Measurements from ENCODE around the gene CD22.

Gene CD22

DNA sequence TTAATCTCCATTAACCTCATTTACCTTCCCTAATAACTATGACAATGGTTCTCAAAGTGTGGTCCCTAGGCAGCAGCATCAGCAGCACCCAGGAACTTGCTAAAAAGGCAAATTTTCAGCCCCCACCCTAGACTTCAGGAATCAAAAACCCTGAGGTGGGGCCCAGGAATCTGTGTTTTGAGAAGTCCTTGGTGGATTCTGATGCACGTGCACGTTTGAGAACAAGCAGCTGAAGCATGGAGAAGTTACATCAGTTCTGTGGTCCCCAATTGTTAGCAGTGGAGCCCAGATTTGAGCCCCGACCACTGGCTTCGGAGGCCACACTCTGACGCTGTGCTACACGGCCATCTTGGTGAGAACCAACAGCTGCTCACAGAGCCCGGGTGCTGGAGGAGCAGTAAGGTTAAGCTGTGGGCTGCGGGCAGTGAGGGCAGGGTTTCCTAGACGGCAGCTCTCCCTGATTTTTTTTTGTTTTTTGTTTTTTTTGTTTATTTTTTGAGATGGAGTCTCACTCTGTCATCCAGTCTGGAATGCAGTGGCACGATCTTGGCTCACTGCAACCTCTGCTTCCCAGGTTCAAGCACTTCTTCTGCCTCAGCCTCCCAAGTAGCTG is 14.0 kb upstream of the CD22 start:
- peaks cover 3 to 10% of the 10 kb centered on the region in 2 experiments for H3K4me1 ChIP-seq (ENCODE audit: control insufficient read depth in 1 of 2, insufficient read depth in 2 of 2, low read length in 2 of 2)
- H4K8ac ChIP-seq (ENCODE audit: low read depth, low read length) = no peak overlapping the region
- H2BK120ac ChIP-seq (ENCODE audit: insufficient read depth, low read length, poor library complexity) = no peak overlapping the region
- no peak overlapping the region for H2AK5ac ChIP-seq (ENCODE audit: low read length)
- H3K18ac ChIP-seq (ENCODE audit: low read length) = no peak overlapping the region
- no peak overlapping the region for H3K23ac ChIP-seq (ENCODE audit: low read length)
- no CpG with 5 or more reads among the region's 10 CpGs for WGBS (ENCODE audit: extremely low coverage, insufficient coverage, insufficient read length)
- H3K14ac ChIP-seq (ENCODE audit: low read length) = no peak overlapping the region
- no peak overlapping the region for H3K4me2 ChIP-seq (ENCODE audit: low read length)
- no peaks in the 10 kb centered on the region for H3K9me3 ChIP-seq (ENCODE audit: insufficient read depth, low read depth, low read length)
- no peak overlapping the region for H4K12ac ChIP-seq (ENCODE audit: low read depth, low read length)
- H2BK5ac ChIP-seq (ENCODE audit: low read depth, low read length, poor library complexity) = no peak overlapping the region
- H3K79me1 ChIP-seq (ENCODE audit: low read length) = no peaks in the 10 kb centered on the region
- no peak overlapping the region for H3K4me3 ChIP-seq (ENCODE audit: low read depth, low read length)
- no peak overlapping the region for H4K91ac ChIP-seq (ENCODE audit: low read depth, low read length)
- no peak overlapping the region for H3K4ac ChIP-seq (ENCODE audit: low read depth, low read length)
- no peak overlapping the region for H2AFZ ChIP-seq (ENCODE audit: insufficient read depth, low read length, poor library complexity)
- H3K9ac ChIP-seq (ENCODE audit: low read length) = no peak overlapping the region
- H2BK12ac ChIP-seq (ENCODE audit: low read length) = no peak overlapping the region
- H3K27me3 ChIP-seq (ENCODE audit: insufficient read depth, low read length) = no peaks in the 10 kb centered on the region
- H3K36me3 ChIP-seq (ENCODE audit: control insufficient read depth in 1 of 2, insufficient read depth in 2 of 2, low read length in 2 of 2) = no peaks in the 10 kb centered on the region
- DNase-seq = peak; percentile 68 to 85
- H3K27ac ChIP-seq (ENCODE audit: low read depth, low read length) = no peak overlapping the region
- H3K79me2 ChIP-seq (ENCODE audit: control insufficient read depth, insufficient read depth, low read length, poor library complexity) = no peaks in the 10 kb centered on the region

DNA sequence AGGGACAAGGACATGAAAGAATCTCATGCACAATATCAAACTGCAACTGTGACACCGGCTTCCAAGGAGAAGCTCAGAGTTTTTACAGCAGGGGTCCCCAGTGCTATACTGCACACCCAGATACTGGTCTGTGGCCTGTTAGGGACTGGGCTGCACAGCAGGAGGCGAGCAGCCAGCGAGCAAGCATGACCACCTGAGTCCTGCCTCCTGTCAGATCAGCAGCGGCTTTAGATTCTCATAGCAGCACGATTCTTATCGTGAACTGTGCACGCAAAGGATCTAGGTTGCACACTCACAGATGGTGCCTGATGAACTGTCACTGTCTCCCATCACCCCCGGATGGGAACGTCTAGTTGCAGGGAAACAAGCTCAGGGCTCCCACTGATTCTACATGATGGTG is 13.1 kb upstream of the CD22 start:
- Histone ChIP-seq H3K79me1 (ENCODE audit: low read length) (no peaks in the 10 kb centered on the region), H3K4me3 (ENCODE audit: low read depth, low read length) (no peak overlapping the region), H2BK120ac (ENCODE audit: insufficient read depth, low read length, poor library complexity) (no peak overlapping the region), H2BK5ac (ENCODE audit: low read depth, low read length, poor library complexity) (no peak overlapping the region), H3K4me2 (ENCODE audit: low read length) (no peak overlapping the region), H3K18ac (ENCODE audit: low read length) (no peak overlapping the region), H4K8ac (ENCODE audit: low read depth, low read length) (no peak overlapping the region), H3K4ac (ENCODE audit: low read depth, low read length) (no peak overlapping the region), H3K9ac (ENCODE audit: low read length) (no peak overlapping the region), H2AK5ac (ENCODE audit: low read length) (no peak overlapping the region), H2AFZ (ENCODE audit: insufficient read depth, low read length, poor library complexity) (no peak overlapping the region), H2BK12ac (ENCODE audit: low read length) (no peak overlapping the region), H3K36me3 (ENCODE audit: control insufficient read depth in 1 of 2, insufficient read depth in 2 of 2, low read length in 2 of 2) (no peaks in the 10 kb centered on the region), H3K23ac (ENCODE audit: low read length) (no peak overlapping the region), H4K91ac (ENCODE audit: low read depth, low read length) (no peak overlapping the region), H3K27me3 (ENCODE audit: insufficient read depth, low read length) (no peaks in the 10 kb centered on the region), H3K14ac (ENCODE audit: low read length) (no peak overlapping the region), H3K4me1 (ENCODE audit: control insufficient read depth in 1 of 2, insufficient read depth in 2 of 2, low read length in 2 of 2) (peaks cover 0 to 5% of the 10 kb centered on the region in 2 experiments), H3K27ac (ENCODE audit: low read depth, low read length) (no peak overlapping the region), H3K9me3 (ENCODE audit: insufficient read depth, low read depth, low read length) (no peaks in the 10 kb centered on the region), H3K79me2 (ENCODE audit: control insufficient read depth, insufficient read depth, low read length, poor library complexity) (no peaks in the 10 kb centered on the region), H4K12ac (ENCODE audit: low read depth, low read length) (no peak overlapping the region)
- DNase-seq = peak in 1 of 2 donors; percentile 36
- WGBS (ENCODE audit: extremely low coverage, insufficient coverage, insufficient read length) = no CpG with 5 or more reads among the region's 9 CpGs

DNA sequence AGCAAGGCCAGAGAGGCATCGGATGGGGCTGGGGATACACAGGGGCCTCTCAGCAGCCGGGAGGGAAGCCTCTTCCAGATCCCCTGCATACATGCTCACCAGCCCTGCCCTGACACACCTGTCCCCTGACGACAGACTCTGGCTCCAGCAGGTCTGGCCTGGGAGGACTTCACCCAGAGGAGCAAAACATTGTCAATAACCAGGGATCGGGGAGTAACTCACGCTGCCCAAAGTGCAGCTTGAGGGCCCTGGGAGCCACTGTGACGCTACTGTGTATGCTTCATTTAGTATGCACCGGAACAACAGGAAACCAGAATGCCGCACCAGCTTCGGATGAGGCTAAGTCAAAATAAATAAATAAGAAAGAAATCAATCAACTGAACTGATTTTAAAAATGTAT is 12.4 kb upstream of the CD22 start:
- H3K23ac ChIP-seq (ENCODE audit: low read length) = no peak overlapping the region
- H3K36me3 ChIP-seq (ENCODE audit: control insufficient read depth in 1 of 2, insufficient read depth in 2 of 2, low read length in 2 of 2) = no peaks in the 10 kb centered on the region
- no peak overlapping the region for H2AFZ ChIP-seq (ENCODE audit: insufficient read depth, low read length, poor library complexity)
- H3K9ac ChIP-seq (ENCODE audit: low read length) = no peak overlapping the region
- no peak overlapping the region for H2AK5ac ChIP-seq (ENCODE audit: low read length)
- H4K91ac ChIP-seq (ENCODE audit: low read depth, low read length) = no peak overlapping the region
- DNase-seq = no peak
- H2BK12ac ChIP-seq (ENCODE audit: low read length) = no peak overlapping the region
- H3K4me1 ChIP-seq (ENCODE audit: control insufficient read depth in 1 of 2, insufficient read depth in 2 of 2, low read length in 2 of 2) = peaks cover 0 to 5% of the 10 kb centered on the region in 2 experiments
- H3K79me2 ChIP-seq (ENCODE audit: control insufficient read depth, insufficient read depth, low read length, poor library complexity) = no peaks in the 10 kb centered on the region
- WGBS (ENCODE audit: extremely low coverage, insufficient coverage, insufficient read length) = no CpG with 5 or more reads among the region's 9 CpGs
- H2BK120ac ChIP-seq (ENCODE audit: insufficient read depth, low read length, poor library complexity) = no peak overlapping the region
- no peak overlapping the region for H3K27ac ChIP-seq (ENCODE audit: low read depth, low read length)
- H3K4me2 ChIP-seq (ENCODE audit: low read length) = no peak overlapping the region
- H3K4me3 ChIP-seq (ENCODE audit: low read depth, low read length) = no peak overlapping the region
- no peak overlapping the region for H2BK5ac ChIP-seq (ENCODE audit: low read depth, low read length, poor library complexity)
- H4K8ac ChIP-seq (ENCODE audit: low read depth, low read length) = no peak overlapping the region
- no peak overlapping the region for H3K18ac ChIP-seq (ENCODE audit: low read length)
- H3K9me3 ChIP-seq (ENCODE audit: insufficient read depth, low read depth, low read length) = no peaks in the 10 kb centered on the region
- H3K4ac ChIP-seq (ENCODE audit: low read depth, low read length) = no peak overlapping the region
- no peaks in the 10 kb centered on the region for H3K27me3 ChIP-seq (ENCODE audit: insufficient read depth, low read length)
- H3K14ac ChIP-seq (ENCODE audit: low read length) = no peak overlapping the region
- no peaks in the 10 kb centered on the region for H3K79me1 ChIP-seq (ENCODE audit: low read length)
- no peak overlapping the region for H4K12ac ChIP-seq (ENCODE audit: low read depth, low read length)

DNA sequence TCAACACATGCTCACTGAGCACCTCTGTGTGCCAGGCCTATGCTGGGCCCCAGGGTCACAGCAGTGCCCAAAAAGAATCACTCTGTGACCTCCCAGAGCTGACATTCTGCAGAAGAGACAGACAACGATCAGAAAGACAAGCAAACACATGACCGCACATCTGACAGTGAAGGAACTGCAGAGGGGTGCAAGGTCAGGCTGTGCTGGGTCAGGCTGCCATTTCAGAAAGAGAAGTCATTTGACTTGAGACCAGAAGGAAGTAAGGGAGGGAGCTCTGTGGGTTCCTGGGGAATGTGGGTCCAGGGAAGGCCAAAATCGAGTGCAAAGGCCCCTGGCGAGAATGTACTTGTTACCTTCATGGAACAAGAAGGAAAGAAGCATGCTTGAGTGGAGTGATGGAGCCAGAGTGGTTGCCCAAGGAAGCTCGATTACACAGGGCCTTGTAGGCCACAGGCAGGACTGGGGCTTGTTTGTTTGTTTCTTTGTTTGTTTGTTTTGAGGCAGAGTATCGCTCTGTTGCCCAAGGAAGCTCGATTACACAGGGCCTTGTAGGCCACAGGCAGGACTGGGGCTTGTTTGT is 11.4 kb upstream of the CD22 start:
- no peaks in the 10 kb centered on the region for H3K9me3 ChIP-seq (ENCODE audit: insufficient read depth, low read depth, low read length)
- H3K27me3 ChIP-seq (ENCODE audit: insufficient read depth, low read length) = no peaks in the 10 kb centered on the region
- H3K4me1 ChIP-seq (ENCODE audit: control insufficient read depth in 1 of 2, insufficient read depth in 2 of 2, low read length in 2 of 2) = peaks cover 0 to 5% of the 10 kb centered on the region in 2 experiments
- no peak overlapping the region for H3K14ac ChIP-seq (ENCODE audit: low read length)
- no peak overlapping the region for H3K4me3 ChIP-seq (ENCODE audit: low read depth, low read length)
- no peak overlapping the region for H2BK5ac ChIP-seq (ENCODE audit: low read depth, low read length, poor library complexity)
- H4K91ac ChIP-seq (ENCODE audit: low read depth, low read length) = no peak overlapping the region
- H3K79me1 ChIP-seq (ENCODE audit: low read length) = no peaks in the 10 kb centered on the region
- H4K8ac ChIP-seq (ENCODE audit: low read depth, low read length) = no peak overlapping the region
- no peak overlapping the region for H3K27ac ChIP-seq (ENCODE audit: low read depth, low read length)
- H2BK12ac ChIP-seq (ENCODE audit: low read length) = no peak overlapping the region
- no CpG with 5 or more reads among the region's 7 CpGs for WGBS (ENCODE audit: extremely low coverage, insufficient coverage, insufficient read length)
- no peak overlapping the region for H2BK120ac ChIP-seq (ENCODE audit: insufficient read depth, low read length, poor library complexity)
- no peak overlapping the region for H4K12ac ChIP-seq (ENCODE audit: low read depth, low read length)
- H2AK5ac ChIP-seq (ENCODE audit: low read length) = no peak overlapping the region
- no peak overlapping the region for H3K4ac ChIP-seq (ENCODE audit: low read depth, low read length)
- no peak overlapping the region for H3K18ac ChIP-seq (ENCODE audit: low read length)
- DNase-seq = no peak
- H3K36me3 ChIP-seq (ENCODE audit: control insufficient read depth in 1 of 2, insufficient read depth in 2 of 2, low read length in 2 of 2) = no peaks in the 10 kb centered on the region
- H2AFZ ChIP-seq (ENCODE audit: insufficient read depth, low read length, poor library complexity) = no peak overlapping the region
- H3K23ac ChIP-seq (ENCODE audit: low read length) = no peak overlapping the region
- no peak overlapping the region for H3K9ac ChIP-seq (ENCODE audit: low read length)
- no peaks in the 10 kb centered on the region for H3K79me2 ChIP-seq (ENCODE audit: control insufficient read depth, insufficient read depth, low read length, poor library complexity)
- H3K4me2 ChIP-seq (ENCODE audit: low read length) = no peak overlapping the region
